Stimulated activated CD8-positive, alpha-beta memory T cell treated with anti-CD3 and anti-CD28 coated beads, Interleukin-15, amount 100 ng/mL, for 4 hours (primary cell): ENCODE measurements around the gene TRIM47.

Experiments used
- DNase-seq, 2 donors: peaks; one replicate each; pipeline ENCODE4 v3.0.0-alpha.2; 2020; ENCODE audit warnings: low read depth in 2 of 2

TRIM47 gene

DNA sequence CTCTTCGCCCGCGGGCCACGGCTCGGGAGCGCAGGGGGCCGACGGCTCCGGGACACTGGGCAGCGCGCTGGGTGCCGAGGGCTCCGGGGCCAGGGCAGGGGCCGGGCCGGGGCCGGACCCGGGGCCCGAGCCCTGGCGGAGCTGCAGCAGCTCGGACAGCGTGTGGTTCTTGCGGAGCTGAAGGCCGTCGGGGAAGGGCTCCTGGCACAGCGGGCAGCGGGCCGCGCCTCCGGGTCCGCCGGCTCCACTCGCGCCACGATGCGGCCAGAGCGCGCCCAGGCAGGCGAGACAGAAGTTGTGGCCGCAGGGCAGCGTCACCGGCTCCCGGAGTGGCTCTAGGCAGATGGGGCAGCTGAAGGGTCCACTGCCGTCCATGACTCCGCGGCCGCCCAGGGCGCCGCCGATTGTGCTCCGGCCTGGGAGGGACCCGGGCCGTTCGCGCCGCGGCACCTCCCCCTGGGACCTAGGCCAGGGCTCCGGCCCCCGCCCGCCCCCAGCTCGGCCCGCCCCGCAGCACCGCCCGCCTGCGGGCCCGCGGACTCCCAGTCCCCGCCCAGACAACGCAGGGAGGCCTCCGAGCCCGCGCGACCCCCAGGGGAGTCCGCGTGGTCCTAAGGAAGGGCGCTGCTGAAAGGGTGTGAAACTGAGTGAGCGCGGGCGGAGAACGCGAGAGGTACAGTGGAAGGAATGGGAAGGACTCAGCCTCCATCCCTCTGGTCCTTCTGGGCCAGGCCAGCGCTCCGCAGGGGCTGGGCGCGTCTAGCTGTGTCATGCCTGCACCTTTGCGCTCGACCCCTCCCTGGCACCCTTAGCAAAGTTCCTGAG is at the start of gene TRIM47:
Gene TRIM47, minus strand, starts transcription at position 408 of the 825 bp plus-strand sequence. Its CDS starts 33 bp downstream, at position 375.
- no peak for DNase-seq

- DNase-seq: no peak
These were observed 49.0 kb upstream of the TRIM47 start for GRCh38 chr17:75927286-75927922.

GRCh38 chr17:75926456-75926855 is 48.1 kb upstream of the TRIM47 start:
- no peak for DNase-seq

DNA sequence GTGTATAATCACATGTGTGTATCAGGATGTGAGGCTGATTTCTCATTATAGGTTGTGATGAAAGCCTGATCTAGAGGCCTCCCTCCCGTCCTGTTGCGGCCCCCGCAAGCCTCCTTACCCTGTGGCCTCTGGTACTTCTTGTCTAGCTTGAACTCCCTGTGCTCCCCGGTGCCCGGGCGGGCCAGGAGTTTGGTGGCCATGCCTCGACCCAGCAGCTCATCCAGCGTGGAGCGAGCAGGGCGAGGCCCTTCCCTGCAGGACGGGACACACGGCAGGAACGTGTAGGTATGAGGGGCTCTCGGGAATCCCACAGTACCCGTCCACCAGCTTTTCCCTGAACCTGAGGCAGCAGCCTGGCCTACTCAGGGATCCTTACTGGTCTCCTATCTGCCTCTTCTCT is 47.5 kb upstream of the TRIM47 start:
- DNase-seq: no peak

DNA sequence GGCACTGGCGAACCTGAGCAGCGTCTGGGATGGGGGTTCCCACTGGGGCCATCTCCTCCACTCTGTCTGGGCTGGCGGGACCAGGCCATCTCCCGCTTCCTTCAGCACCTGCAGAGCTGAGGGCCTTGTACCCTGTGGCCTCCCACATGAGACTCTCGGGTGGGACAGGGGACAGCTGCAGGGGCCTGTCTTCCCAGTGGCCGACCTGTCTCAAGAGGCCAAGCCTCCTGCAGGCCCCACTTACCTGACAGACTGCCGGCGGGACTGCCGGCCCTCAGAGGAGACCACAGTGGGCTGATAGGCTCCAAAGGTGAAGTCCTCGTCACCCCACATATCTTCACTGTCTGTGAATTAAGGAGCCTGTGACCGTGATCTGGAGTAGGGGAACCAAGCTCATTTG is 46.7 kb upstream of the TRIM47 start:
- no peak for DNase-seq

DNA sequence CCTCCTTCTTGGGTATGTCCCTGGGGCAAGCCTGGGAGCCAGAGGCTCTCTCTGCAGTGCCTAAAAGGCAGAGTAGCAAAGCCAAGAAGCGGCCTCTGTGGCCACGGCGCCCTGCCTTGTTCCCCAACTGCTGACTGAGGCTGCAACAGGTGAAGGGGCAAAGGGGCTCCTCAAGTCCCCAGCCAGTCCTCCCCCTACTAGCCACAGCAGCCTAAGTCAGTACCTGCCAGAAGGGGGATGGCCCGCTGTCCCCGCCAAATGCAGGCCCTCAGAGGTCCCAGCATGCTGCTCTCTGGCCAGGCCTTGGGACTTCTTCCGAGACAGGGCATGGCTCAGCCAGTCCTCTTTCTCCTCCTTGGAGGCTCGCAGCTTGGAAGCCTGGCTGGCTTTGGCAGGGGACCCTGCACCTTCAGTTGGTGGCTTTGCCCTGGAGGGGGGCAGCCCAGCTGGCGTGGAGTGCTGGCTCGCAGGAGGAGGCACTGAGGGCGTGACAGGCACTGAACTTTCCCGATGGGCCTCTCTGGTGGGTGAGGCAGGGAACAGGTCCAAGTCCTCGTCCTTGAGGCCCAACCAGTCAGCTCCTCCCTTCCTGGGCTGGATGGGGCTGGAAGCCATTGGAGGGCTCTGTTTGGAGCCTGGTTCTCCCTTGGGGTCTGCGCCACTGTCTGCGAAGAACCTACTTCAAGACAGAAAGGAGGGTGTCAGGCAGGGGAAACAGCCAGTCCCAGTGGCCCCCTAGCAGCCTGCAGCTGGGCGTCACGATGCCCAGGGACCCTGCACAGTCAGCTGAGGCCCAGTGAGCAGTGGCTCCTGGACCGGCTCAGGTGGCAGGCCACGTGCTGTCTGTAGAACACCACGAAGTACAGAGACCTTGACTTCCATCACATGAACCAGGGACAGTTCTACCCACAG is 44.8 kb upstream of the TRIM47 start:
- no peak for DNase-seq

GRCh38 chr17:75922173-75922961 is 44.0 kb upstream of the TRIM47 start:
- no peak for DNase-seq

GRCh38 chr17:75921596-75921995 is 43.2 kb upstream of the TRIM47 start:
- DNase-seq: no peak

DNA sequence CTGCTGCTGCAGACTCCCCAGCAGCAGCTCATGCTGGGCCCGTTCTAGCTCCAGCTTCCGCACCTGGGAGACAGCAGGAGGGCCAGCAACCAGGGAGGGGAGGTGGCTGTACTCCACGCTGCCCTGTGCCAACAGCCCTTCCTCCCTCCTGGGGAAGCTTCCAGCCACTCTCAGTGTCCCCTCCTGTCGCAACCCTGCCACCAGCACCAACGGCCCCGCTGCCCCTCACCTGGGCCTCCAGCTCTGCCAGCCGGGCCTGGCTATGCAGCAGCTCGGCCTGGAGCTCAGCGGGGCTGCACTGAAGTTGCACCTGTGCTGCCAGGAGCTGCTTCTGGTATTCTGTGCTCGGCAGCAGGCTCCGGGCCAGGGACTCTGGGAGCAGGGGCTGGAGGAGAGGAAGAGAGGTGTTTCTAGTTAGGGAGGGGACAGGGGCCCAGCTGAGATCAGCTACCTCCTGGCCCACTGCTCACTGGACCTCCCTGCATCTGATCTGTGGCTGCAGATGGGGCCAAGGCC is 41.7 kb upstream of the TRIM47 start:
- no peak for DNase-seq

GRCh38 chr17:75919611-75920010 is 41.2 kb upstream of the TRIM47 start:
- no peak for DNase-seq

DNA sequence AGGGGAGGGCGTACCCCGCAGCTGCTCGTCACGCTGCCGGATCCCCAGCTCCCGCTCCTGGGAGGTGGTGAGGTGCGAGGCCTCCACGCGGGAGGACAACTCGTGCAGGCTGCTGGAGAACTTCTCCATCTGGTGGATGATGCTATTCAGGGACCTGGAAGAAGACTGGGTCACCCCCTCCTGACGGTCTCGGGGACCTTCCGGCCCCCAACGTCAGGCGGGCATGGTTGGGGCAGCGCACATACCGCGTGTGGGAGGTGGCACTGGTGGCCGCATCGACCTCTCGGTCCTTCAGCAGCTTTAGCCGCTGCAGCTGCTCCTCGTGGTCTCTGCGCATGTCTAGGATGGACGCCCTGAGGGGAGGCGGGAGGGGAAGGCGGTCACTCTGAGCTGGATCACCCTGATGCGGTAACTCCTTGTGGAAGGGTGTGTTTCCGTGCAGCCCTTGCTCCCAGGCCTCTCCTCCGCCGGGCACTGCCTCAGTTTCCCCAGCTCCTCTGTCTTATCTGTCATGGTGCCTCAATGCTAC is 39.6 kb upstream of the TRIM47 start:
- no peak for DNase-seq

DNA sequence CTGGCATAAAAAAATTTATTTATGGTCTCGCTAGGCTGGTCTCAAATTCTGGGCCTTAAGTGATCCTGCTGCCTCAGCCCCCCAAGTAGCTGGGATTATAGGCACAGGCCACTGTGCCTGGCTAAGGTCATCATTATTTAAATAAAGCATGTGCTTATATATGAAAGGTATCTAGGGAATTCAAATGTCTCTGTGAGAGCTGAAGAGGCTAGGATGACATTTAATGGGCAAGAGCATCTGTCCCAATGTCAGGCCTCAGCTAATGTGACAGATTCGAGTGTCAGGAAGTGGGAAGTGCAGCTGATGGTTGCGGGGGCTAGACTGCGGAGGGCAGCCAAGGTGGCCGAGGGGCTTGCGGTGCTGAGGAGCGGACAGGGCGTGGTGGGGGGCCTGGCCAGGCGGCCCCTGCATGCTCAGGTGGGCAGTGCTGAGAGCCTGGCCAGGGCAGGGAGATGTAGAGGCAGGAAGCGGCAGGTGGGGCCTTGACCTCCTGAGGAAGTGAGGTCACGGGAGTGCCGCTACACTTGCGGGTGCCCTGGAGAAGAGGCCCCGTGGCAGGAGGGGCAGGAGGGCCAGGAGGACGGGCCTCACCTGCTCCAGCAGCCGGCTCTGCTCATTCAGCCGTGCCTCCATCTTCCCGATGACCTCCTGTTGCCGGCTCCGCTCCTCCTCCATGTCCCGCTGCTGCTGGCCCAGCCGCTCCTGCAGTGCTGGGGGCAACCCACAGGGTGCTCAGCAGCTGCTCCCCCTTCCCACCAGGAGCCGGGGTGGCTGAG is 38.9 kb upstream of the TRIM47 start:
- no peak for DNase-seq

- DNase-seq: no peak
These were observed 36.9 kb upstream of the TRIM47 start for GRCh38 chr17:75915268-75915667.

GRCh38 chr17:75914643-75915267 is 36.4 kb upstream of the TRIM47 start:
- DNase-seq: no peak

GRCh38 chr17:75913537-75914210 is 35.3 kb upstream of the TRIM47 start:
- no peak for DNase-seq

DNA sequence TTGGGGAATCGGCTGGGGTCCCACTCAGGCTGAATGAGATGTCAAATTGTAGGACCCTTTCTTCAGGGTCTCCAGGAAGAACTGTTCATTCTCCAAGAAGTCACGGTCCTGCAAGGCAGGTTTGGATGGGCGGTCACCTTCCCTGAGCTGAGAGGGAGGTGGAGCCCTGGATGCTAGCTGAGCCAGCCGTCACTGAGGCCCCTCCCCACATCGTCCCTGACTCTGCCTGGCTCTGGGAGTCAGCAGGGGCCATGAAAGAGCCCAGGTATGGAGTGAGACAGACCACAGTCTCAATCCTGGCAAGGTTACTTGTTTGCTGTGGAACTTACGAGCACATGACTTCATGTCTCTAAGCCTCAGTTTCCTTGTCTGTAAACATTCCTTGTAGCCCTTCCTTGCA is 32.3 kb upstream of the TRIM47 start:
- DNase-seq: no peak

DNA sequence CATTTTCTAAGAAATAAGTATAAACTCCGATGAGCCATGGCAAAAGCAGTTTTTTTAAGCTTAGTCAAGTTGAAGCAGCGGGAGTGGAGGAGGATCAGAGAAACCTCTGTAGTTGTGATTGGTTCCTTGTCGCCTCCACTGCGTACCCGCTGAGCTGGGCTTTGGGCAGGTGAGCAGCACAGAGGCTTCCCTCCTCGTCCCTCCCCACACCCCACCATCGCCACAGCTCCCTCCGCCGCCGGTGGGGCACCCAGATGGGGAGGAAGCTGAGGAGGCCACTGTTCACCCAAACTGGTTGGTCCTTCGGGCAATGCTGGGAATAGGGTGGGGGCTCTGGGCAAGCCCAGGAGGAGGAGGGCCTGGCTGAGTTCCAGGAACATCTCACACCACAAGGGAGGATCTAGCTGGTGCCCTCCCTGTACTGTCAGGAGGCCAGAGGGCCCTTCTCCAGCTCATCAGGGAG is 31.5 kb upstream of the TRIM47 start:
- DNase-seq: no peak

DNA sequence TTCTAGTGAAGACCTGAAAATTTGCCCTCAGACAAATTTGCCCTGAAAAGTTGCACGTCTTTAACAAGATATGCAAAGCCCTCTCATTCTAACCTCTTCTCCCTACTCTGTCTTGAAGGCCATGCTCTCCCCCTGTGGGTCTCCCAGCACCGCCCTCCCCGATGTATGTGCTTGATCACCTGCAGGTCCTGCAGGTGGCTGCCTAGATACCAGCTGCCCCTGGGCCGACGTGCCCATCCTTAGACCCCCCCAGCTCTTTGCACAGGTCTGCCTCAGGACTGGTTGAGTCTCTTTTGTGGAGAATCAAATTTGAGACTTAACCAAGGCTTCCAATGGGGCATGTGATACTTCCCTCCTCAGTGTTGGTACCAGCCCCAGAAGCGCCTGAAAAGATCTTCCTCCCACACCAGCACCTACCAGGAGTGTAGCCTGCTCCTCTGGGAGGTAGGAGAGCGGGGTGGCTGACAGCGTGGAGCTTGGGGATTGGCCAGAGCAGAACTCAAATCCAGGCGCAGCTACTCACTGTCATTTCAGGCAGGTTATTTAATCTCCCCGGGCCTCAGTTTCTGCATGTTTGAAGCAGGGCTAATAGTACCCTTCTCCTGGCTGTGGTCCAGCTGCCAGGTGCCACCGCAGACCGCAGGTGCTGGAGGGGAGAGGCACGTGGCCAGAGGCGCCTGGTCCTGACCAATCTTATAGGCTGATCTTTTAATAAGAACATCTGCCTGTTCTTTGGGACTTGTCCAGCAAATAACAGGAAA is 30.9 kb upstream of the TRIM47 start:
- no peak for DNase-seq
